Left lung (tissue), 10 donors: ENCODE results near the gene TAF6L. TPM values are rescaled to one million over a fixed set of nuclear protein-coding genes. Genes with fewer than 3 reads are reported as not detected.

Experiments
- ATAC-seq: fragments of 200-7000 bp; cut with Tn5 transposase; one replicate; pipeline ENCODE4 v1.9.1; 2020; ENCODE audit warnings: moderate library complexity
- DNase-seq, 4 donors: peaks; one replicate each; pipeline ENCODE4 v3.0.0-alpha.2; 2013 to 2020
- H3K27ac ChIP-seq, 2 donors: fragments of 200-600 bp; sonication (generic) in 1 of 2; one replicate each; pipeline versions ENCODE4 v1.5.0 to v1.8.0; 2020 to 2021
- H3K27me3 ChIP-seq, 2 donors: fragments of 200-600 bp; sonication (generic) in 1 of 2; one replicate each; pipeline versions ENCODE4 v1.5.0 to v1.8.0; 2020 to 2021
- H3K36me3 ChIP-seq, 2 donors: fragments of 200-600 bp; sonication (generic) in 1 of 2; one replicate each; pipeline versions ENCODE4 v1.5.0 to v1.8.0; 2020 to 2021
- H3K4me1 ChIP-seq, 2 donors: fragments of 200-600 bp; one replicate each; pipeline ENCODE4 v1.8.0; 2021
- H3K4me3 ChIP-seq, 2 donors: fragments of 200-600 bp; sonication (generic) in 1 of 2; one replicate each; pipeline versions ENCODE4 v1.5.0 to v1.8.0; 2020 to 2021; ENCODE audit warnings: mild to moderate bottlenecking in 1 of 2
- H3K9me3 ChIP-seq, 2 donors: fragments of 200-600 bp; sonication (generic) in 1 of 2; one replicate each; pipeline versions ENCODE4 v1.5.0 to v1.8.0; 2020 to 2021
- CTCF ChIP-seq, 2 donors: fragments of 200-600 bp; sonication (generic) in 1 of 2; IDR thresholded peaks; one replicate each; pipeline versions ENCODE4 v1.5.0 to v1.8.0; 2021; ENCODE audit warnings: antibody characterized with exemption in 2 of 2
- intact Hi-C, 2 donors: fragments of 100-400 bp; cut with DNase I; formaldehyde crosslinking; loops; one replicate each; pipeline versions ENCODE4 v1.11.2 to v1.14.2; 2022
- polyA plus RNA-seq, 6 donors: library from polyadenylated mRNA; unstranded; fragments of 120-200 nt; gene quantifications; one replicate each; pipeline ENCODE4 v1.2.1, GENCODE V29; 2013; ENCODE audit not compliant: insufficient read length in 6 of 6
- total RNA-seq, 2 donors: library from RNA; stranded (reverse); fragmentation: NEBNext Ultra II Directional; extraction: Animal tissue kit (Norgen Biotek cat#: 25700); gene quantifications; one replicate each; pipeline ENCODE4 v1.2.1, GENCODE V29; 2021
- donor health status: DM: no; HTN: yes; CAD: no.
- donor health status: DM: no; HTN: no; CAD: no.

TAF6L gene
- total and polyA plus RNA-seq, 8 donors, result 14.5 to 35.2 (median 29.1) TPM

- Histone ChIP-seq H3K27ac (no peak overlapping the region), H3K27me3 (no peaks in the 10 kb centered on the region), H3K4me3 (no peak overlapping the region), H3K4me1 (peaks cover 26 to 66% of the 10 kb centered on the region in 2 donors), H3K9me3 (no peaks in the 10 kb centered on the region), H3K36me3 (peaks cover 0 to 44% of the 10 kb centered on the region in 2 donors)
- intact Hi-C loops, result no loop called here
- no peak for TF ChIP-seq CTCF (IDR thresholded peaks at IDR 0.05)
- DNase-seq (no peak), ATAC-seq (no peak)
These were observed 17.8 kb downstream of the TAF6L start for GRCh38 chr11:62788991-62789390.

GRCh38 chr11:62789576-62789975 is 18.4 kb downstream of the TAF6L start:
- Histone ChIP-seq H3K27ac (no peak overlapping the region), H3K4me3 (no peak overlapping the region), H3K36me3 (peaks cover 0 to 49% of the 10 kb centered on the region in 2 donors), H3K9me3 (no peaks in the 10 kb centered on the region), H3K4me1 (peaks cover 26 to 66% of the 10 kb centered on the region in 2 donors), H3K27me3 (no peaks in the 10 kb centered on the region)
- intact Hi-C loops, result no loop called here
- DNase-seq (no peak), ATAC-seq (no peak)
- no peak for TF ChIP-seq CTCF (IDR thresholded peaks at IDR 0.05)

GRCh38 chr11:62791501-62792201 is 20.5 kb downstream of the TAF6L start, which contains the start of gene TMEM223:
Gene TMEM223, minus strand, starts transcription at chr11:62792006. Its CDS starts 12 bp downstream, at chr11:62791994.
- peaks cover 0 to 63% of the 10 kb centered on the region in 2 donors for H3K36me3 ChIP-seq
- ATAC-seq (peak; percentile 90), DNase-seq (peak; percentile 83 to 98 (median 90))
- peak in 1 of 2 donors; percentile 29 for TF ChIP-seq CTCF (IDR thresholded peaks at IDR 0.05)
- H3K27me3 ChIP-seq, result no peaks in the 10 kb centered on the region
- peak within 1 kb of the TSS; percentile 86 for H3K27ac ChIP-seq
- H3K4me3 ChIP-seq, result peak within 1 kb of the TSS; percentile 88 to 95
- H3K9me3 ChIP-seq, result no peaks in the 10 kb centered on the region
- intact Hi-C loops, result loop anchor here in 1 of 2 donors (10.0 kb wide), 1 partner anchor 63 kb away; no protein-coding TSS in a partner anchor
- peaks cover 21 to 54% of the 10 kb centered on the region in 2 donors for H3K4me1 ChIP-seq

GRCh38 chr11:62792202-62792575 is 21.0 kb downstream of the TAF6L start:
- Histone ChIP-seq H3K4me1 (peaks cover 21 to 54% of the 10 kb centered on the region in 2 donors), H3K36me3 (peaks cover 0 to 69% of the 10 kb centered on the region in 2 donors), H3K27me3 (no peaks in the 10 kb centered on the region), H3K27ac (peak overlapping the region; percentile 86), H3K4me3 (peak overlapping the region; percentile 88 to 95), H3K9me3 (no peaks in the 10 kb centered on the region)
- TF ChIP-seq CTCF (IDR thresholded peaks at IDR 0.05), result no peak
- ATAC-seq (no peak), DNase-seq (peak in 2 of 4 donors; percentile 63 to 72)
- intact Hi-C loops, result loop anchor here in 1 of 2 donors (10.0 kb wide), 1 partner anchor 63 kb away; no protein-coding TSS in a partner anchor

- Histone ChIP-seq H3K27me3 (no peaks in the 10 kb centered on the region), H3K36me3 (peaks cover 0 to 84% of the 10 kb centered on the region in 2 donors), H3K27ac (no peak overlapping the region), H3K4me1 (peaks cover 13 to 38% of the 10 kb centered on the region in 2 donors), H3K4me3 (no peak overlapping the region), H3K9me3 (no peaks in the 10 kb centered on the region)
- intact Hi-C loops, result loop anchor here in 1 of 2 donors (10.0 kb wide), 1 partner anchor 61 kb away; no protein-coding TSS in a partner anchor
- DNase-seq (no peak), ATAC-seq (no peak)
- TF ChIP-seq CTCF (IDR thresholded peaks at IDR 0.05), result no peak
These were observed 23.1 kb downstream of the TAF6L start for GRCh38 chr11:62794201-62794775.
